NCI-H1092 (cell line): ENCODE data around the gene ACTMAP.
"Not testable (repeated sequence)": the region's sequence is repeated elsewhere in the genome, so short reads cannot be mapped to it uniquely, and the experiment has no call there.

ENCODE experiments used
- DNase-seq: peaks from one replicate; lab custom pipeline; 2025; lab: John Stamatoyannopoulos, UW

The ACTMAP gene

DNA sequence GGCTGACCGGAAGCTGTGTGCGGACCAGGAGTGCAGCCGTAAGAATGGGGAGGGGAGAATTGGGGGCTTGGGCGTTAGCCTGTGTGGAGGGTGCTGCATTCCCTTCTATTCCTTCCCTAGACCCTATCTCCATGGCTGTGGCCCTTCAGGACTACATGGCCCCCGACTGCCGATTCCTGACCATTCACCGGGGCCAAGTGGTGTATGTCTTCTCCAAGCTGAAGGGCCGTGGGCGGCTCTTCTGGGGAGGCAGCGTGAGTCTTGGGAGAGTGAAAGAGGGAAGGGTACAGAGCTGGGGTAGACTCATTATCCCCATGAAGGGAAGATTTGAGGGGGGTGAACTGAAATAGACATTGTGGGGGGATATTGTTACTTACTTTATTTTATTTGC lies 25.4 kb upstream of the ACTMAP start:
- DNase-seq: no peak

DNA sequence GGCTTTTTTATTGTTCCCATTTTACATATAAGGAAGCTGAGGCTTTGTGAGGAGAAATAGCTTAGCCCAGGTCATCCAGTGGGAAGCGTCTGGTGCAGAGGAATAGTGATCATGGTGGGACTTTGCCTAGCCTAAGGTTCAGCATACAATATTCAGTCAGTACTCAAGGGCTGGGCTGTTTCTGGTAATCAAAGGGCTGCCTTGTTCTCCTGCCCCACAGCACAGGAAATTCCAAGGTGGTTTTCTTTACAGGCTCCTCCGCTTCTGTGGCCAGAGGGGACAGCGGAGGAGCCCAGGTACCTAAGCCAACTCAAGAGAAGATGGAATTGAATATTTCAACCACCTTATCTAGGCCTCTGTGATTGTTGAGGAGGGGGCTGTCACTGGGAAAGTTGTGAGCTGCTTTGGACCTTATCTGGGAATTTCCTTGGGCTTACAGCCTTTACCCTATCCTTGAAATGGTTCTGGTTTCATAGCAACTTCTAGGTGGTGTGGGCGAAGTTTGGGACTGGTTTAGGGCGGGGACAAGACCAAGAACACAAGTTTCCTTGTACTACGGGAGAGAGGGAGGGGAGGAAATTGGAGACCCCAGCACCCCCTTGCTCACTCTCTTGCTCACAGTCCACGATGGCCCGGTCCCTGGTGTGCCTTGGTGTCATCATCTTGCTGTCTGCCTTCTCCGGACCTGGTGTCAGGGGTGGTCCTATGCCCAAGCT lies 24.8 kb upstream of the ACTMAP start, which contains the start of gene MIA:
MIA (plus strand) TSS at position 606 of the 716 bp plus-strand sequence; CDS start at position 628, 22 bp downstream.
- DNase-seq: no peak

DNA sequence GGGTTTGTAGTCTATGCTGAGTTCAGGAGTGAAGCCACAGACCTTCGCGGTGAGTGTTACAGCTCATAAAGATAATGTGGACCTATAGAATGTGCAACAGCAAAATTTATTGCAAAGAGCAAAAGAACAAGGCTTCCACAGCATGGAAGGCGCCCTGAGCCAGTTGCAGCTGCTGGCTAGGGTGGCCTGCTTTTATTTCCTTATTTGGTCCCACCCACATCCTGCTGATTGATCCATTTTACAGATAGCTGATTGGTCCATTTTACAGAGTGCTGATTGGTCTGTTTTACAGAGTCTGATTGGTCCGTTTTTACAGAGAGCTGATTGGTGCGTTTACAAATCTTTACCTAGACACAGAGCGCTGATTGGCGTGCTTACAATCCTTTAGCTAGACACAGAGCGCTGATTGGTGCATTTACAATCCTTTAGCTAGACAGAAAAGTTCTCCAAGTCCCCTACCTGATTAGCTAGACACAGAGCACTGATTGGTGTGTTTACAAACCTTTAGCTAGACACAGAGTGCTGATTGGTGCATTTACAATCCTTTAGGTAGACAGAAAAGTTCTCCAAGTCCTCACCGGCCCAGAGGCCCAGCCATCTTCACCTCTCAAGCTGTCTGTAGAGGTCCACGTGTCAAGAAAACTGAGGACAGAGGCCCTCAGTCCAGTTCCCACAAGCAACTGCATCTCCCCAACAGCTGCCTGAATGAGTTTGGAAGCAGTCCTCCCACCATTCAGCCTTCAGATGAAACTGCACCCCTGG lies 21.0 kb upstream of the ACTMAP start:
- not testable (repeated sequence) for DNase-seq

DNA sequence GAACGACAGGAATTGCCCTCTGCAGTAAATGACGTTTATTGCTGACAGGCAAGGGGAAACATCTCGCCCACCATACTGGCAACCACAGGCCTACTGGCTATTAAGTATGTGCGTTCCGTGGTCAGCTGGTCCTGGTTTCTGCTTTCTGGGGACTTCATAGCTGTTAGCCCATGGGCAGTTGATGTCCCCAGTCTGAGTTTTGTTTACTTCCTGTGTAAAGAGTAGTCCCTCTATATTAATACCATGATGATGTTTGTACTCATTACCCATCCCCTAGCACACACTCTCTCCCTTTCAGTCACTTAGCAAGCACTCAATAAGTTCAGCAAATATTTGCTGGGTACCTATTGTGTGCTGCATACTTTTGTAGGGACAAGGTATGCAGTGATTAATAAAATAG lies 18.6 kb upstream of the ACTMAP start:
- DNase-seq: no peak

DNA sequence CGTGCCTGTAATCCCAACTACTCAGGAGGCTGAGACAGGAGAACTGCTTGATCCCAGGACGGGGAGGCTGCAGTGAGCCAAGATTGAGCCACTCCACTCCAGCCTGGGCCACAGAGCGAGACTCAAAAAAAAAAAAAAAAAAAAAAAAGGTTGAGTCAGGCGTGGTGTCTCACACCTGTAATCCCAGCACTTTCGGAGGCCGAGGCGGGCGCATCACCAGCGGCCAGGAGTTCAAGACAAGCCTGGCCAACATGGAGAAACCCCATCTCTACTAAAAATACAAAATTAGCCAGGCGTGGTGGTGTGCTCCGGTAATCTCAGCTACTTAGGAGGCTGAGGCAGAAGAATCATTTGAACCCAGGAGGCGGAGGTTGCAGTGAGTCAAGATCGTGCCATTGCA lies 16.1 kb upstream of the ACTMAP start:
- not testable (repeated sequence) for DNase-seq

DNA sequence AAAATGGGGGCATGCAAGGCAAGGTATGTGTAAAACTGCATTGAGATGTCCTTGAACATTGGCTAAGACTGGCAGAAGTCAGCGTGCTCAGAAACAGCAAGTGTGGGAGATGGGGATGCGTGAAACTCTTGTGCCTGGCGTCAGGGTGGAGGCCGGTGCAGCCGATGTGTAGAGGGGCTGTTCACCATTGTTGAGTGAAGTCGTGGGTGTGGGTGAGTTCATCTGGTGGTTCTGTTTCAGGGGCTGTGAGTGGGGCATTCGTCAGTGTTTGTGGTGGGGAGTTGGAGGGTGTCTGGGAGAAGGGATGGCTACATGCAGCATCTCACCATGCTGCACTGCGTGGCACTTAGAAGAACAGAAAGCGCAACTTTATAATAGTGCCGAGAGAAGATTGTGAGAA lies 13.7 kb upstream of the ACTMAP start:
- no peak for DNase-seq

DNA sequence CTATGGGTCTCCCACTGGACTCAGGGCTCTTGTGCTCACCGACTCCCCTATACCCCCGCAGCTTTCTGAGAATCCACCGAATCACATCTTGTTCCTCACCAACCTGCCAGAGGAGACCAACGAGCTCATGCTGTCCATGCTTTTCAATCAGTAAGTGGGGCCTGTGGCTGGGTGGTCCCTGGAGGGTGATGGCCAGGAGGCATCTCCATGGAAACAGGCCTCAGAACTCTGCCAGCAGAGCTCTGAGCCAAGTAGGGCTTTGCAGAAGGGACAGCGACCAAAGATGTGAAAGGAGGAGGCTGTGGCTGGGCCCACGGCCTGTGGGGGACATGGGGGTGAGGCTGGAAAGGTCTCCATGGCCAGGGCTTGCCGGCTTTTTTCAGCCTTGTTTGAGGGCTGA lies 13.2 kb upstream of the ACTMAP start:
- no peak for DNase-seq

DNA sequence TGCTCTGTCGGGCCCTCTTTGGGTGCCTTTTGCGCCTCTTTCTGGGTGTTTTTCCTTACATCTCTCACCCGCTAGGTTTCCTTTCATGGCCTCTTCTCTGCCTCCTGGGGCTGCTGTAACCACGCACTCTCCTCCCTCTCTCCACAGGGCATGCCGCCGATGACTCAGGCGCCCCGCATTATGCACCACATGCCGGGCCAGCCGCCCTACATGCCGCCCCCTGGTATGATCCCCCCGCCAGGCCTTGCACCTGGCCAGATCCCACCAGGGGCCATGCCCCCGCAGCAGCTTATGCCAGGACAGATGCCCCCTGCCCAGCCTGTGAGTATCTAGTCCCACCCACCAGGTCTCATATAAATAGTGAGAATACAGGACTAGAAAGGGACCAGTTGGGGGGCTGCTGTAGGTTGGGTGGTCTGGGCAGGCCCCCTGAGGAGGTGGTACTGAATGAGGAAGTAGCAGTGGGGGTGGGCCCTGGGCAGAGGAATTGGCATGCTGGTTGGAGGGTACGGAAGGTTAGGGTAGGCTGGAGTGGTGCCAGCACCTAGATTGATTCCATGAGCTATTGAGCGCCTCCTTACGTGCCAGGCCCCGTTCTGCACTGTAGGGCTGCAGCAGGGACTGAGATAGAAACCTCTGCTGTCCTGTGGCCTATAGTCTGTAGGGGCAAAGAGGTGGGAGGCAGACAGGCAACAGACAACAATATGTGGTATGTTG lies 12.6 kb upstream of the ACTMAP start:
- no peak for DNase-seq

DNA sequence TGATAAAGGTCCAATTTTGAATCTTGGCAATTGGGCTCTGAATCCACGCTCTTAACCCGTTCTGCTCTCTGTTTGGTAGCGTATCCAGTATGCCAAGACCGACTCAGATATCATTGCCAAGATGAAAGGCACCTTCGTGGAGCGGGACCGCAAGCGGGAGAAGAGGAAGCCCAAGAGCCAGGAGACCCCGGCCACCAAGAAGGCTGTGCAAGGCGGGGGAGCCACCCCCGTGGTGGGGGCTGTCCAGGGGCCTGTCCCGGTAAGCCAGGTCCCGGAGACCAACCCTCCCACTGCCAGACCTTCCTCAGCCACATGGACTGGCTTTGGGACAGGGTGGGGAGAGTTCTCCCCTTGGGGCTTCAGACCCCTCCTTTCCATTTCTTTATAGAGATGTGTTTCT lies 9.1 kb upstream of the ACTMAP start:
- no peak for DNase-seq

DNA sequence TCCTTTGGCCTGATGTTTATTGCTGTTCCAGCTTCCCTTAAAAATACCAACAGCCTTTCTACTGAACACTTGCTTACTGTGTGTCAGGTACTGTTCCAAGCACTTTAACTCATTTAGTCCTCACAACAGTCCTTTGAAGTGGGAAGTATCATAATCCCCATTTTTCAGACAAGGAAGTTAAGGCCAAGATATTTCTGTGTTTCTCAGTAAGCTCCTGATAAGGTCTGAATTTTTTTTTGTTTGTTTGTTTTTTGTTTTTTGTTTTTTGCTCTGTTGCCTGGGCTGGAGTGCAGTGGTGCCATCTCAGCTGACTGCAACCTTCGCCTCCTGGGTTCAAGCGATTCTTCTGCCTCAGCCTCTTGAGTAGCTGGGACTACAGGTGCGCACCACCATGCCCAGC lies 8.2 kb upstream of the ACTMAP start:
- no peak for DNase-seq

DNA sequence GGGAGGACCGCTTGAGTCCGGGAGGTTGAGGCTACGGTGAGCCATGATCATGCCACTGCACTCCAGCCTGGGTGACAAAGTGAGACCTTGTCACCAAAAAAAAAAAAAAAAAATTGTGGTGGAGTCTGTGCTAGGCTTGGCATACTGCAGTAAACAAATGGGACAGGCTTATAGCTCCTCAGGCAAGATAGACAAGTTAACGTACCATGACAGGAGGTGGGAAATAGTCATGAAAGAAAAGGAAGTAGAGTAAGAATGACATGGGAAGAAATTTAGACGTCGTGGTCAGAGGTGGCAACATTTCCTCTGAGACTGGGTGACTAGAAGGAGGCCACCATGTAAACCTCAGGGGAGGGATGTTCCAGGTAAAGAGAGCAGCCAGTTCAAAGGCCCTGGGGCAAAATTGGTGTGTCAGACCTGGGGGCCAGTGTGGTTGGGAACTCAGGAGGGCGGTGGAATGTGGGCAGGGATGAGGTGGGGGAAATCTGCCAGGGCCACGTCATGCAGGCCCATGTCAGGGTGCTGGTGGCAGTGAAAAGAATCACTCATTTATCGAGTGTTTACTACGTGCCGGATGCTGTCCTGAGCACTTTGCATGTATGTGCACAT lies 6.3 kb upstream of the ACTMAP start:
- DNase-seq: no peak

DNA sequence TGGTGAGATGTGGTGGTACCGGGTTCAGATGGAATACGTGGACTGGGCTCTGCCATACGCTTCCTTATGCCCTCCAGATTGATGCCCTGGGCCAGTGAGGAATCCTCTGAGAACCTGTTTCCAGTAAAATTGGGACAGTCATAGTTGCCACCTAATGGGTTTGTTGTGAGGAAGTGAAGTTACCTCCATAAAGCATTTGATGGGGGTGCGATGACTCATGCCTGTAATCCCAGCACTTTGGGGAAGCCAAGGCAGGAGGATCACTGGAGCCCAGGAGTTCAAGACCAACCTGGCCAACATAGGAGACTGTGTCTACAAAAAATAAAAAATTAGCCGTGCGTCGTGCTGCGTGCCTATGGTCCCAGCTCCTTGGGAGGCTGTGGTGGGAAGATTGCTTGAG lies 5.5 kb upstream of the ACTMAP start:
- no peak for DNase-seq

DNA sequence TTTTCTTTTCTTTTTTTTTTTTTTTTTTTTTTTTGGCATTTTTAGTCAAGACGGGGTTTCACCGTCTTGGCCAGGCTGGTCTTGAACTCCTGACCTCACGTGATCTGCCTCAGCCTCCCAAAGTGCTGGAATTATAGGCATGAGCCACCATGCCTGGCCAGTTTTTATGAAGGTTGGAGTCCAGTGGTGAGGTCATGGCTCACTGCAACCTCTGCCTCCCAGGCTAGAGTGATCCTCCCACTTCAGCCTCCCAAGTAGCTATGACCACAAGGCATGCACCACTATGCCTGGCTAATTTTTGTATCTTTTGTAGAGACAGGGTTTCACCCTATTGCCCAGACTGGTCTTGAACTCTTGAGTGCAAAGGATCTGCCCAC lies 5.0 kb upstream of the ACTMAP start:
- DNase-seq: no peak

DNA sequence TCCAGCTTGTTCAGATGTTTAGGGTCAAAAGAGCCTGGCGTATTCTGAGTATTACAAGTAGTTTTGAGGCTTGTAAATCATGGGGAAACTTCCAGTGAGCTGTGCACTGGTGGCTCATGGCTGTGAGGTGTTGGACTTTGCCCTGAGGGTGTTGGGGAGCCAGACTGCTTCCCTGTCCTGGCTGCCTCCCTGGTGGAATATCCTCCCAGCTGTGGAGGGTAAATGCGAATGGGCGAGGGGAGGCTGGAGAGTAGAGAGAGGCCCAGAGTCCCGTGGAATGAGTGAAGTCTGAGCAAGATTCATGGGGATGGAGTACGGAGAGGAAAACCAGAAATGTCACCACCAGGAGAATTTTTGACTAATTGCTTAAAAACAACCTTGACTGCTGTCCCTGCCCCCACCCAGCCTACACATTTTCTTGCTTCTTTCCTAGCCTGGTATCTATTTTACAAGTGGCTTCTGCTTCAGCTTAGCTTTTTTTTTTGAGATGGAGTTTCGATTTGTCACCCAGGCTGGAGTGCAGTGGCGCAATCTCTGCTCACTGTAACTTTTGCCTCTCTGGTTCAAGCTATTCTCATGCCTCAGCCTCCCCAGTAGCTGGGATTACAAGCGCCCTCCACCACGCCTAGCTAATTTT lies 4.5 kb upstream of the ACTMAP start:
- no peak for DNase-seq

DNA sequence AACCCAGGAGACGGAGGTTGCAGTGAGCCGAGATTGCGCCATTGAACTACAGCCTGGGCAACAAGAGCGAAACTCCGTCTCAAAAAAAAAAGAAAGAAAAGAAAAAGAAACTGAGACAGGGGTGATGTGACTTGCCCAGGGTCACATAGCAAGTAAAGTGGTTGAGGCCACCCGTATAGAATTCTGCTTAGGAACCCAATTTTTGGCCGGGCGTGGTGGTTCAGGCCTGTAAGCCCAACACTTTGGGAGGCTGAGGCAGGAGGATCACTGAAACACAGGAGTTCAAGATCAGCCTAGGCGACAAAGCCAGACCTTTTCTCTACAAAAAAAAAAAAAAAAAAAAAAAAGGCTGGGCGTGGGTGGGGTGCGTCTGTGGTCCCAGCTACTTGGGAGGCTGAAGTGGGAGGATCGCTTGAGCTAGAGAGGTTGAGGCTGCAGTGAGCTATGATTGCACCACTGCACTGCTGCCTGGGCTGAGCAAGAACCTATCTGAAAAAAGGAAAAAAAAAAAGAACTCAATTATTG lies 2.0 kb upstream of the ACTMAP start:
- DNase-seq: no peak

DNA sequence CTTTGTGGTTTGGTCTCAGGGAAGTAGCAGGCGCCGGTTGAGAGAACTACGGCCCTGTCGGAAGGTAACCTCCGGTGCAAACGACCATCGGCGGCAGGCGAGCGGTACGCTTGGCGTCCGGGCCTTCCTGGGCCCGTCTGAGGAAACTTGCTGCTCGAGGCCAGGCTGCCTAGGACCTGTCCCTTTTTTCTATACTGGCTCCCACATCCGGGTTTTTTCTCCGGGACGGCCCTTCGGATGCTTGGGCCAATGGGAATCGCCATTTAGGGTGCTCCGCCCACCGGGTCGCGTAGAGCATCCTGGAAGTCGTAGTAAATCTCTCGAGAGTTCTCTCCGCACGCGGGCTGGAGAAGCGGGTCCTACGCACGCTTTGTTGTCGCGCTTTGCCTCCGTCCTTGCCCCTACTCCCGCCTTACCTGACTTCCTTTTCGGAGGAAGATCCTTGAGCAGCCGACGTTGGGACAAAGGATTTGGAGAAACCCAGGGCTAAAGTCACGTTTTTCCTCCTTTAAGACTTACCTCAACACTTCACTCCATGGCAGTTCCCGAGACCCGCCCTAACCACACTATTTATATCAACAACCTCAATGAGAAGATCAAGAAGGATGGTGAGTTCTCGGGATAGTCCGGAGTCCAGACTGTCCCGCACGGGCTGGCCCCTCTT lies 729 bp upstream of the ACTMAP start, which contains the start of gene SNRPA:
SNRPA (plus strand) TSS at position 330 of the 664 bp plus-strand sequence; CDS start at position 536, 206 bp downstream.
- peak; percentile 93 for DNase-seq

DNA sequence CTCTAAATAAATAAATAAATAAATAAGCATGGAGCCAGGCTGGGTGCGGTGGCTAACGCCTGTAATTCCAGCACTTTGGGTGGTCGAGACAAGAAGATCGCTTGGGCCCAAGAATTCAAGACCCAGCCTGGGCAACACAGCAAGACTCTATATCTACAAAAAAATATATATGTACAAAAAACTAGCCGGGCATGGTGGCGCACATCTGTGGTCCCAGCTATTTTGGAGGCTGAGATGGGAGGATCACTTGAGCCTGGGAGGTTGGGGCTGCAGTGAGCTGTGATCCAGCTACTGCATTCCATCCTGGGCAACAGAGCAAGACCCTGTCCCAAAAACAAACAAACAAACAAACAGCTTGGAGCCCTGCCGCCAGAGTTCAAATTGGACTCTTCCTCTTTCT lies 2.7 kb downstream of the ACTMAP start:
- no peak for DNase-seq

DNA sequence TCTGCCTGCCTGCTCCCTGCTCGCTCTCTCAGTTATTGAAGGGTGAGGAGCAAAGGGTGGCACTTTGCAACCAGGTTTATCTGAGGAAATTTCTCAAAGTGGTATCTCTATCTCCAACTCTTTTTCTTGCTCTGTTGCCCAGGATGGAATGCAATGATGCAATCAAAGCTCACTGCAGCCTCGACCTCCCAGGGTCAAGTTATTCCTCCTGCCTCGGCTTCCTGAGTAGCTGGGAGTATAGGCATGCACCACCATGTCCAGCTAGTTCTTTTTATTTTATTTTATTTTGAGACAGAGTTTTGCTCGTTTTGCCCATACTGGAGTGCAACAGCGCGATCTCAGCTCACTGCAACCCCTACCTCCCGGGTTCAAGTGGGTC lies 4.9 kb downstream of the ACTMAP start:
- DNase-seq: no peak

DNA sequence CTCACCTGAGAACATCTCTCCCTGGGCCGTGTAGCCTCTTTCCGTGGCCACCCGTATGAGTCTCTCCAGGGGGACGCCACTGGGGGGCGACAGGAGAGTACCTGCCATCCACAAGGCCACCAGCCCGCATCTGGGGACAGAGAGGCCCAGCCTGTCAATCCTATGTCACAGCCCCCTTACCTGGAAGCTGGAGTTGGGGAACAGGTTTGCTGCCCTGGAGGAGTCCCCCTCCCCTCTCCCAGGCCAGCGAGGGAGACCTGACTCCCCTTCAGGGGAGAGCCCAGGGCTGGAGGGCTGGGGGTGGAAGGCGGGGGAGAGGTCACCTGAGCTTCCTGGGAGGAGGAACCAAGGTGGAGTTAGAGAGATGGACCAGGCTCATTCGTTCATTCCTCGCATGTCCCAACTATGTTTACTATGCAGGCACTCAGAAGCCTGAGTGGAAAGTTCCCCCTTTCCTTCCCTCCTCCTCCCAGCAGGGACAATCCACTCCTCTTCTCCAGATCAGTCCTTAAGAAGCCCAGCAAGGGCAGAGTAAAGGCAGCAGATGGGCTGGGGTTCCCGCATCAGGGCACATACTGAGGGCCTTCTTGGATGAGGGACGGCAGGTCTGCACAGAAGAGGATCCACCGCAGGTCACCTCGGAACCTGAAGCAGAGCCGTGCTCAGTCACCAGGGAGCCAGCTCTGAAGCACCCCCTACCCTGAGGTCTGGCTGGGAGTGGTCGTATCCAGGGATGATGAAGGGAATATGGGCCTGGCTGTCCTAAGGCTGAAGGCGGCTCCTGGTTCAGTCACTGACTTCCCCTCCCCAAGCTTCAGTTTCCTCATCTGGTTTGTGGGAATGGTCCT lies 5.5 kb downstream of the ACTMAP start:
- DNase-seq: no peak

DNA sequence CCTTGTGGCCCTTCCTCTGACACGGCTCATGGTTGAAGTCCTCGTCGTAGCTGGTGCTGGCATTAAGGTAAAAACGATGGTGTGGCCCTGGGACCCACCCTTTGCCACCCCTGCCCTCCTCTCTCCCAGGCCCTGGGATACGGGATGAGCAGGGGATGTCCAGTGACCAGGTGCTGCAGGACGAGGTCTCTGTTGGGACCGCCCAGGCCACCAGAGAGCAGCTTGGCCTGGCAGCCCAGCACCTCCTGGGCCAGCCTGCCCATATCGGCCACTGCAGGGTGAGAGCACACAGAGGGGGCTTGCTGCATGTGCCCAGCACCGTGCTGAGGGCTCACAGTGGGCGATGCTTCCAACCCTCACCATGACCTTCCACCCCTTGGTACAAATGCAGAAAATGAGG lies 6.4 kb downstream of the ACTMAP start:
- no peak for DNase-seq
